Fibroblast of skin of left biceps (primary cell): ENCODE data around the gene ZBTB18.
"Not testable (repeated sequence)": the region's sequence is repeated elsewhere in the genome, so short reads cannot be mapped to it uniquely, and the experiment has no call there.

Source experiments
- DNase-seq, 2 experiments: peaks; one replicate each; pipeline ENCODE4 v3.0.0-alpha.2; 2013; ENCODE audit warnings: low read depth in 2 of 2

ZBTB18 gene

GRCh38 chr1:244041466-244042120, 9.5 kb upstream of the ZBTB18 start:
- DNase-seq: no peak

GRCh38 chr1:244042293-244042692, 8.8 kb upstream of the ZBTB18 start:
- DNase-seq: no peak

- DNase-seq: no peak
Measured at GRCh38 chr1:244044423-244044822, 6.7 kb upstream of the ZBTB18 start.

- DNase-seq: not testable (repeated sequence)
Measured at GRCh38 chr1:244046254-244046653, 4.8 kb upstream of the ZBTB18 start.

- DNase-seq: no peak
Measured at GRCh38 chr1:244046907-244047611, 4.0 kb upstream of the ZBTB18 start.

- DNase-seq: no peak
Measured at GRCh38 chr1:244047621-244048255, 3.3 kb upstream of the ZBTB18 start.

GRCh38 chr1:244048256-244049161, 2.6 kb upstream of the ZBTB18 start:
- peak; percentile 99 for DNase-seq

GRCh38 chr1:244049162-244050013, 1.7 kb upstream of the ZBTB18 start:
- DNase-seq: no peak

GRCh38 chr1:244050014-244050834, 859 bp upstream of the ZBTB18 start:
- no peak for DNase-seq

- DNase-seq: no peak
Measured at GRCh38 chr1:244052016-244052727, 1.1 kb downstream of the ZBTB18 start.

- no peak for DNase-seq
Measured at GRCh38 chr1:244052728-244053312, 1.7 kb downstream of the ZBTB18 start.

- no peak for DNase-seq
Measured at GRCh38 chr1:244053831-244054230, 2.7 kb downstream of the ZBTB18 start.

GRCh38 chr1:244054247-244054923, 3.3 kb downstream of the ZBTB18 start:
- DNase-seq: no peak

- no peak for DNase-seq
Measured at GRCh38 chr1:244054924-244055263, 3.8 kb downstream of the ZBTB18 start.

- no peak for DNase-seq
Measured at GRCh38 chr1:244056577-244056976, 5.5 kb downstream of the ZBTB18 start.

GRCh38 chr1:244057474-244058385, 6.6 kb downstream of the ZBTB18 start:
- DNase-seq: no peak

- DNase-seq: no peak
Measured at GRCh38 chr1:244060117-244060516, 9.0 kb downstream of the ZBTB18 start.

GRCh38 chr1:244060686-244061085, 9.6 kb downstream of the ZBTB18 start:
- no peak for DNase-seq
